Measurements from ENCODE around the gene CTDSPL2.
"Not testable (repeated sequence)": the region's sequence is repeated elsewhere in the genome, so short reads cannot be mapped to it uniquely, and the experiment has no call there.

DNA sequence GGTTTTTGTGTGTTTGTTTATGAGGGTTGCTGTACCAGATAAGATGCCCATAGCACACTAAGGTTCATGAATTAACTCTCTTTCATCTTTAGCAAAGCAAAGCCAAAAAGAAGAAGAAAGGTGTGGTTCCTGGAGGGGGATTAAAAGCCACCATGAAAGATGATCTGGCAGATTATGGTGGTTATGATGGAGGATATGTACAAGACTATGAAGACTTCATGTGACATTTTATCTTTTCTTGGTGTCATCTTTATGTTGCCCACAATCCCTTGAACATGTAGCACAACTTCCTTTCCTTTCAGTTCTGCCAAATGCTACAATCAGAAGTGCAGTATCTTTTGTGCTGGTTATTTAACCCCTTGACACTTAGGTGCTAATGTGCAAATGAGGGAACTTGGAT is 133.5 kb downstream of the CTDSPL2 start:
- TF ChIP-seq, protein P1, sequence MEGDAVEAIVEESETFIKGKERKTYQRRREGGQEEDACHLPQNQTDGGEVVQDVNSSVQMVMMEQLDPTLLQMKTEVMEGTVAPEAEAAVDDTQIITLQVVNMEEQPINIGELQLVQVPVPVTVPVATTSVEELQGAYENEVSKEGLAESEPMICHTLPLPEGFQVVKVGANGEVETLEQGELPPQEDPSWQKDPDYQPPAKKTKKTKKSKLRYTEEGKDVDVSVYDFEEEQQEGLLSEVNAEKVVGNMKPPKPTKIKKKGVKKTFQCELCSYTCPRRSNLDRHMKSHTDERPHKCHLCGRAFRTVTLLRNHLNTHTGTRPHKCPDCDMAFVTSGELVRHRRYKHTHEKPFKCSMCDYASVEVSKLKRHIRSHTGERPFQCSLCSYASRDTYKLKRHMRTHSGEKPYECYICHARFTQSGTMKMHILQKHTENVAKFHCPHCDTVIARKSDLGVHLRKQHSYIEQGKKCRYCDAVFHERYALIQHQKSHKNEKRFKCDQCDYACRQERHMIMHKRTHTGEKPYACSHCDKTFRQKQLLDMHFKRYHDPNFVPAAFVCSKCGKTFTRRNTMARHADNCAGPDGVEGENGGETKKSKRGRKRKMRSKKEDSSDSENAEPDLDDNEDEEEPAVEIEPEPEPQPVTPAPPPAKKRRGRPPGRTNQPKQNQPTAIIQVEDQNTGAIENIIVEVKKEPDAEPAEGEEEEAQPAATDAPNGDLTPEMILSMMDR (conservative IDR thresholded peaks at IDR 0.05 in 1 of 2, IDR thresholded peaks at IDR 0.05 in 1 of 2; ENCODE audit: low read depth in 1 of 2, low read length in 2 of 2) = not testable (repeated sequence)
- not testable (repeated sequence) for TF ChIP-seq EZH2 (IDR thresholded peaks at IDR 0.05; ENCODE audit: low read length, missing control alignments)
